ENCODE measurements around the gene RALGAPA2. TPM values are rescaled to one million over a fixed set of nuclear protein-coding genes. Genes with fewer than 3 reads are reported as not detected.

Gene RALGAPA2
- total RNA-seq, 1 experiment from 2014 or later: 10.8 TPM

DNA sequence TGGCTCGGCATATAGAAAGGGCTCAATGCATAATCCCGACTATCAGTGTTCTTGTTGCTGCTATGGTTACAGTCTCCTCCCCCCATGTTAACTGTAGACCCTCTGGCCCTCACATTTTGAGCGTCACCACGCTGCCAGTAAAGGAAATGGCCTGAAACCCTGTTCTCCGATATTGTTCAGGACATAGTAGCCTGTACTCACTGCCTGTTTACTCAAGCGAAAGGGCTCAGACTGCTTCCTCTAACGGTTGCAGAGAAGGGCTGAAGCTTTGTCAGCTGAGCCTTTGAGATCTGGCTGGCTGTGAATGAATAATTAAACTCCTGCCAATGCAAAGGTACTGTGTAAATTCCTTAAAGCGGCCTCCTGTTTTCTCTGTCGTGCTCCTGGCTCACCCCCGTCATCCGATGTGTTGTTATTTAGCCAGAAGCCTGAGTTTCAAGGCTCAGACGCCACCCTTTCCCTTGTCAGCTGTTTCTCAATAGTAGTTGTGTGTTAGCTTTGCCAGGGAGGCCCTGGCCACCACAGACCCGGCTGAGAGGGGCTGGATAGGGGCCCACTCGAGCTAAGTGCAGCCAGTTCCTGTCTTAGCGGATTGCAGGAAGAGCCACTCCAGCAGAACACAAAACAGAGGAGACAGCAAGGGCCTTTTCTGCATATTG is 31.2 kb upstream of the RALGAPA2 start:
- RAD21 ChIA-PET (ENCODE audit: low non-redundant PET in 1 of 2, low total read pairs in 2 of 2, uncharacterized antibody in 2 of 2, unreplicated experiment in 2 of 2): no interaction called here
- intact Hi-C loops (cut with micrococcal nuclease): no loop called here
- no peak overlapping the region for H3K27ac ChIP-seq (ENCODE audit: low read depth, low read length)
- CTCF ChIA-PET: no interaction called here
- no TSS peak for BruUV-seq (replicated peaks)
- H3K4me3 ChIP-seq (replicated peaks in 1 of 2; ENCODE audit: low read depth in 1 of 2, low read length in 2 of 2): no peak overlapping the region
- no peaks in the 10 kb centered on the region for H3K9me3 ChIP-seq (ENCODE audit: control insufficient read depth in 1 of 2, insufficient read depth in 1 of 2, low read depth in 1 of 2, low read length in 2 of 2)
- no peak for TF ChIP-seq YY1 (IDR thresholded peaks at IDR 0.05; ENCODE audit: extremely low read depth, insufficient replicate concordance, low read depth, low read length)
- no peak for TF ChIP-seq SIN3A (IDR thresholded peaks at IDR 0.05; ENCODE audit: low read depth)
- no peak for TF ChIP-seq REST (IDR thresholded peaks at IDR 0.05; ENCODE audit: low read depth)
- no peak for TF ChIP-seq ZNF274 (IDR thresholded peaks at IDR 0.05; ENCODE audit: low read depth, low read length)
- TF ChIP-seq SRF (IDR thresholded peaks at IDR 0.05; ENCODE audit: low read depth): no peak
- TF ChIP-seq CEBPB (IDR thresholded peaks at IDR 0.05; ENCODE audit: low read depth): no peak
- no peak for TF ChIP-seq EGR1 (IDR thresholded peaks at IDR 0.05; ENCODE audit: low read depth)
- TF ChIP-seq JUND (IDR thresholded peaks at IDR 0.05): no peak
- no peak for TF ChIP-seq ATF3 (IDR thresholded peaks at IDR 0.05)
- TF ChIP-seq EZH2 (IDR thresholded peaks at IDR 0.05): no peak
- TF ChIP-seq FOSL1 (IDR thresholded peaks at IDR 0.05; ENCODE audit: low read depth): no peak
- H3K4me2 ChIP-seq (ENCODE audit: low read length): no peak overlapping the region
- H3K9me2 ChIP-seq (ENCODE audit: insufficient read depth): no peaks in the 10 kb centered on the region
- POLR2A ChIA-PET: no interaction called here
- ATAC-seq (no peak), DNase-seq (ENCODE audit: low read depth, low spot score) (no peak)
- H3K36me3 ChIP-seq (ENCODE audit: control insufficient read depth in 1 of 2, insufficient read depth in 2 of 2, low read length in 2 of 2): no peaks in the 10 kb centered on the region
- peaks cover 15% of the 10 kb centered on the region; the same call in 1 of the 2 replicates for H3K27me3 ChIP-seq (ENCODE audit: insufficient read depth, low read length)
- no peak overlapping the region for H2AFZ ChIP-seq (ENCODE audit: low read depth, low read length, poor library complexity, severe bottlenecking)
- H3K4me1 ChIP-seq (ENCODE audit: control insufficient read depth in 1 of 2, insufficient read depth in 2 of 2, low read length in 2 of 2): no peaks in the 10 kb centered on the region
- no peak overlapping the region for H3K9ac ChIP-seq (ENCODE audit: low read length)
- H3K79me2 ChIP-seq (ENCODE audit: insufficient read depth, low read length): no peaks in the 10 kb centered on the region
- H4K20me1 ChIP-seq (ENCODE audit: insufficient read depth): no peaks in the 10 kb centered on the region

All from HCT116 (cell line).